ENCODE results near the gene C1orf105. TPM values are rescaled to one million over a fixed set of nuclear protein-coding genes. Genes with fewer than 3 reads are reported as not detected.

C1orf105 gene
- total RNA-seq, 1 donor from 2014 or later, result not detected

DNA sequence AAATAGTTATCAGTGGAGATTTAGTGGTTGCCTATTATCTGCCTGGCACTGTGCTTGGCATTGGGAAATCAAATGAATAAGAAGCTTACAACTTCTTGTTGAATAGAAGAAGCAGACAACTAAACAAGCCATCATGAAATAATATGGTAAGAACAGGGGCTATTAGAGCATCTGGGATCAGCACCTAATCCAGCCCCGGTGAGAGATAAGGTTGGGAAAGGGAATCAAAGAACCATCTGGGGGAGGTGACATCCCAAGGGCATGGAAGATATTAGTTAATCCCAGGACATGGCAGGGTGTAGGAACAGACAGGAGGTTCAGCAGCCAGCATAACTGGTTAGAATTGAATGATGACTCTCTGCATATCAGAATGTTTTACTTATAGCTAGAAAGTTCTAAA is 76.2 kb downstream of the C1orf105 start:
- intact Hi-C loops (cut with DNase I), result no loop called here
- Histone ChIP-seq H3K4me1 (no peaks in the 10 kb centered on the region), H3K4me3 (no peak overlapping the region), H3K27me3 (no peaks in the 10 kb centered on the region), H3K27ac (no peak overlapping the region), H3K36me3 (no peaks in the 10 kb centered on the region), H3K9me3 (no peaks in the 10 kb centered on the region)
- TF ChIP-seq, protein P1, sequence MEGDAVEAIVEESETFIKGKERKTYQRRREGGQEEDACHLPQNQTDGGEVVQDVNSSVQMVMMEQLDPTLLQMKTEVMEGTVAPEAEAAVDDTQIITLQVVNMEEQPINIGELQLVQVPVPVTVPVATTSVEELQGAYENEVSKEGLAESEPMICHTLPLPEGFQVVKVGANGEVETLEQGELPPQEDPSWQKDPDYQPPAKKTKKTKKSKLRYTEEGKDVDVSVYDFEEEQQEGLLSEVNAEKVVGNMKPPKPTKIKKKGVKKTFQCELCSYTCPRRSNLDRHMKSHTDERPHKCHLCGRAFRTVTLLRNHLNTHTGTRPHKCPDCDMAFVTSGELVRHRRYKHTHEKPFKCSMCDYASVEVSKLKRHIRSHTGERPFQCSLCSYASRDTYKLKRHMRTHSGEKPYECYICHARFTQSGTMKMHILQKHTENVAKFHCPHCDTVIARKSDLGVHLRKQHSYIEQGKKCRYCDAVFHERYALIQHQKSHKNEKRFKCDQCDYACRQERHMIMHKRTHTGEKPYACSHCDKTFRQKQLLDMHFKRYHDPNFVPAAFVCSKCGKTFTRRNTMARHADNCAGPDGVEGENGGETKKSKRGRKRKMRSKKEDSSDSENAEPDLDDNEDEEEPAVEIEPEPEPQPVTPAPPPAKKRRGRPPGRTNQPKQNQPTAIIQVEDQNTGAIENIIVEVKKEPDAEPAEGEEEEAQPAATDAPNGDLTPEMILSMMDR (IDR thresholded peaks at IDR 0.05), result no peak
- no peak for DNase-seq (ENCODE audit: low spot score in 2 of 2)

DNA sequence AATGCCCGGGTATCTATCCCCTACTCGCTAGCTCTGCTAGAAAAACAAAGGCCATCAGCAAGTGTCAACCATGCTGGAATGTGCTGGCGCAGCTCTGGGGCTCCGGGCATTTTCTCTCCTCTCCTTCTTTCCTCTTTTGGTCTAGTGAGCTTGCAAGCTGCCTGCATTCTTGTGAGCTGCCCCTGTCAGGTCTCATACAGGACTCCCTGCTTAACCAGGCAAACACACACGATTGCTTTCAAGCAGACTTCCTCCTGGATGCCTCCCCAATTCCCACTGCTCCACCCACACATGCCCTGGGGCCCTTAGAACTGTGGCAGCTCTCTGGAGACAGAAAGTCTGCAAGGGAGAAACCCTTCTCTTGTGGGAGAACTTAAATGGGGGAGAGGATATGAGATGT is 76.7 kb downstream of the C1orf105 start:
- Histone ChIP-seq H3K27me3 (no peaks in the 10 kb centered on the region), H3K4me3 (peak overlapping the region in 1 of 2 donors; percentile 1), H3K9me3 (no peaks in the 10 kb centered on the region), H3K4me1 (no peaks in the 10 kb centered on the region), H3K36me3 (no peaks in the 10 kb centered on the region), H3K27ac (no peak overlapping the region)
- intact Hi-C loops (cut with DNase I), result no loop called here
- TF ChIP-seq, protein P1 (IDR thresholded peaks at IDR 0.05), result no peak
- no peak for DNase-seq (ENCODE audit: low spot score in 2 of 2)

DNA sequence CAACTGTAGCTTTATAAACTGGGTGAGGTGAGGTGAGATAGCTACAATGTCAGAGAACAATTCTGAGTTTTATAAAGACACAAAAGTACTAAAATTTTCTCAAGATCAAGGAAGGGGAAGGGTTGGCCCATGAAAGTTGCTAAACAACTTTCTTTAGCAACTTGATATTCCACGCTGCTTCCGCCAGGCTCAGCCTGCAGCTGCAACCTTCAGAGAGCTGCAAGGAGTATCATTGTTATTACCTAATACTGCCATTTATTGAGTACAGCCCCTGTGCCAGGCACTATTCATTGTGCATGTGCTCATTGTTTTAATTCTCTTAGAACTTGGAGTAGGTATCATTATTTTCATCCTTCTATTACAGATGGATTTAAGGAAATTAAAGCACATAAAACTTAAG is 78.4 kb downstream of the C1orf105 start:
- Histone ChIP-seq H3K27me3 (no peaks in the 10 kb centered on the region), H3K27ac (no peak overlapping the region), H3K4me1 (no peaks in the 10 kb centered on the region), H3K4me3 (no peak overlapping the region), H3K36me3 (no peaks in the 10 kb centered on the region), H3K9me3 (no peaks in the 10 kb centered on the region)
- no peak for DNase-seq (ENCODE audit: low spot score in 2 of 2)
- TF ChIP-seq, protein P1 (IDR thresholded peaks at IDR 0.05), result no peak
- intact Hi-C loops (cut with DNase I), result no loop called here

DNA sequence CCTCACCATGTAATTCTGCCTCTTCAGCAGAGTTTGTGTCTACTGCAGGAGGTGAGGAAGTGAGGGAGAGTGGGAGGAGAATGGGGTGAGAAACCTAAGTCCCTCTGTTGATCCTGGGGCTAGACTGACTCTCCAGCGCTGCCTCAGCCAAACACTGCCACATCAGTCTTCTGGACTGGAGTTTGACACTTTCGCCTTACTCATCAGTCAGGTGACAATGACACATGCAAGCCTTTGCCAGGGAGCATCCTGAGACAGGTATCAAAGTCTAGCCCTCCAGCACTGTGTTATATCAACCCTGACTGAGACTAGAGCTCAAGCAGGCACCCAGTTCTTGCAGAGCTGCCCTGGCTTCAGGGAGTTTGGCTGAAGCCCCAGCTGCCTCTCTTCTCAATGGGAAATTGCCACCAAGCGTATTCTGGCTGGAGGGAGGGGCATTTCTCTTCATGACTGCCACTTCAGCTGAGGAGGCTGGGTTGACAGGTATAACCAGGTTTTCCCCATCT is 79.2 kb downstream of the C1orf105 start:
- TF ChIP-seq, protein P1 (IDR thresholded peaks at IDR 0.05), result no peak
- H3K9me3 ChIP-seq, result no peaks in the 10 kb centered on the region
- intact Hi-C loops (cut with DNase I), result no loop called here
- H3K27me3 ChIP-seq, result no peaks in the 10 kb centered on the region
- no peaks in the 10 kb centered on the region for H3K4me1 ChIP-seq
- no peak overlapping the region for H3K4me3 ChIP-seq
- no peak overlapping the region for H3K27ac ChIP-seq
- H3K36me3 ChIP-seq, result no peaks in the 10 kb centered on the region
- no peak for DNase-seq (ENCODE audit: low spot score in 2 of 2)

DNA sequence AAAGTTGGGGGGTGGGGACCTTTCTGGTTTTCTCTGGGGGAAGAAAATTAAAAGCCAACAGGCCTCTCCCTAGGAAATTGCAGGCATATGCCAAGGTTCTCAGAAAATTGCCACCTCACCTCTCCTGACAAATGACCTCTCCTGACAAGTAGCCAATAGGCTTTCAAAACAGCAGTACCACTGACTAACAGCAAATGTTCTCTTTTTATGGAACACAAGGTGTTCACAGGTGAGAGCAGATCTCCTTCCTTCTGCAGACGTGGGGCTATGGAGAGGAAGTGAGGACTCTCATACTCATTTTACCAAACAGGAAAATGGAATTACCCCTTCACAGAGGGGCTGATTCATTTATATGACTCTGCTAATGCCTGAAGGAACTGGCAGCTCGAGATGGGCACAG is 79.7 kb downstream of the C1orf105 start:
- intact Hi-C loops (cut with DNase I), result no loop called here

More for the DNA sequence above, 79.7 kb downstream of the C1orf105 start:
- no peak overlapping the region for H3K27ac ChIP-seq
- DNase-seq (ENCODE audit: low spot score in 2 of 2), result no peak
- H3K27me3 ChIP-seq, result no peaks in the 10 kb centered on the region
- H3K36me3 ChIP-seq, result no peaks in the 10 kb centered on the region
- no peaks in the 10 kb centered on the region for H3K4me1 ChIP-seq
- TF ChIP-seq, protein P1 (IDR thresholded peaks at IDR 0.05), result no peak
- H3K9me3 ChIP-seq, result no peaks in the 10 kb centered on the region
- H3K4me3 ChIP-seq, result no peak overlapping the region

All from ascending aorta (tissue), 2 donors.